ENCODE data around the gene ZNF431.

DNA sequence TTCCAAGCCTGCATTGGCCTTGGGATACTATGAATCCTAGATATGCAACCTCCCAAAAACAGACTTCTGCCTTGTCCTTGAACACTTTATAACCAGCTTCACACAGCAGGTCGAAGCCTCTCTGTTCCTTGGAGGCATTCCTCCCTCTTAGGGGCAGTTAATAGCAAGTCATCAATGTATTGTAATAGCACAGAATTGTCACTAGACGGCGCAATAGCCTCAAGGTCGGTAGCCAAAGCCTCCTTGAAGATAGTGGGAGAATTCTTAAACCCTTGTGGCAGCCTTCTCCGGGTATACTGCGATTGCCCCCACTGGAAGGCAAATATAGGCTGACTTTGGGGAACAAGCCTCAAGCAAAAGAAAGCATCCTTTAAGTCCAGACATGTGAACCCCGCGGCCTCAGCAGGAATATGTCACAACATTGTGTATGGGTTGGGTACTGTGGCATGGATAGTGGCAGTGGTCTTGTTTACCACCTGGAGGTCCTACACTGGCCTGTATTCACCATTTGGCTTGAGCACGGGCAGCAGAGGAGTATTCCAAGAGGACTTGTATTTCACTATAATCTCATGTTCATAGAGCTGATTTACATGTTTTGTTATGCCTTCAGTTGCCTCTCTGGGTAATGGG is 61.1 kb downstream of the ZNF431 start:
- TF ChIP-seq POLR2A (IDR thresholded peaks at IDR 0.05): no peak
- TF ChIP-seq, protein P1, sequence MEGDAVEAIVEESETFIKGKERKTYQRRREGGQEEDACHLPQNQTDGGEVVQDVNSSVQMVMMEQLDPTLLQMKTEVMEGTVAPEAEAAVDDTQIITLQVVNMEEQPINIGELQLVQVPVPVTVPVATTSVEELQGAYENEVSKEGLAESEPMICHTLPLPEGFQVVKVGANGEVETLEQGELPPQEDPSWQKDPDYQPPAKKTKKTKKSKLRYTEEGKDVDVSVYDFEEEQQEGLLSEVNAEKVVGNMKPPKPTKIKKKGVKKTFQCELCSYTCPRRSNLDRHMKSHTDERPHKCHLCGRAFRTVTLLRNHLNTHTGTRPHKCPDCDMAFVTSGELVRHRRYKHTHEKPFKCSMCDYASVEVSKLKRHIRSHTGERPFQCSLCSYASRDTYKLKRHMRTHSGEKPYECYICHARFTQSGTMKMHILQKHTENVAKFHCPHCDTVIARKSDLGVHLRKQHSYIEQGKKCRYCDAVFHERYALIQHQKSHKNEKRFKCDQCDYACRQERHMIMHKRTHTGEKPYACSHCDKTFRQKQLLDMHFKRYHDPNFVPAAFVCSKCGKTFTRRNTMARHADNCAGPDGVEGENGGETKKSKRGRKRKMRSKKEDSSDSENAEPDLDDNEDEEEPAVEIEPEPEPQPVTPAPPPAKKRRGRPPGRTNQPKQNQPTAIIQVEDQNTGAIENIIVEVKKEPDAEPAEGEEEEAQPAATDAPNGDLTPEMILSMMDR (IDR thresholded peaks at IDR 0.05): peak; percentile 42 to 61 (median 59)
